Tibial nerve (tissue), 4 donors: ENCODE results near the gene CSNK1D. TPM values are rescaled to one million over a fixed set of nuclear protein-coding genes. Genes with fewer than 3 reads are reported as not detected.

ENCODE experiments used
- DNase-seq, 2 donors: peaks; one replicate each; pipeline ENCODE4 v3.0.0-alpha.2; 2019; ENCODE audit warnings: low spot score in 2 of 2
- H3K27ac ChIP-seq, 4 donors: fragments of 200-600 bp; sonication (generic) in 3 of 4; one replicate each; pipeline ENCODE4 v1.5.1; 2017 to 2019; ENCODE audit warnings: mild to moderate bottlenecking in 1 of 4
- H3K27me3 ChIP-seq, 2 donors: fragments of 200-600 bp; sonication (generic) in 1 of 2; one replicate each; pipeline versions ENCODE4 v1.5.1 to v1.6.0; 2017 to 2019
- H3K36me3 ChIP-seq, 3 donors: fragments of 200-600 bp; sonication (generic); one replicate each; pipeline ENCODE4 v1.5.1; 2018 to 2019
- H3K4me1 ChIP-seq, 4 donors: fragments of 200-600 bp; sonication (generic) in 3 of 4; one replicate each; pipeline ENCODE4 v1.5.1; 2017 to 2019
- H3K4me3 ChIP-seq, 4 donors: fragments of 200-600 bp; sonication (generic) in 3 of 4; one replicate each; pipeline ENCODE4 v1.5.1; 2017 to 2019; ENCODE audit warnings: mild to moderate bottlenecking in 1 of 4, moderate library complexity in 1 of 4
- H3K9me3 ChIP-seq, 4 donors: fragments of 200-600 bp; sonication (generic) in 3 of 4; one replicate each; pipeline ENCODE4 v1.5.1; 2017 to 2019
- CTCF ChIP-seq, 5 experiments: fragments of 200-600 bp in 3 of 5; fragments of 450-650 bp in 2 of 5; sonication (generic) in 3 of 5; IDR thresholded peaks; one replicate each; pipeline ENCODE4 v1.5.1; 2016 to 2019; ENCODE audit warnings: antibody characterized with exemption in 5 of 5, mild to moderate bottlenecking in 3 of 5, moderate library complexity in 2 of 5
- EP300 ChIP-seq, 2 donors: sonication (generic); formaldehyde crosslinking; IDR thresholded peaks; one replicate each; pipeline ENCODE4 v1.6.1; 2017; ENCODE audit warnings: antibody characterized with exemption in 2 of 2, mild to moderate bottlenecking in 1 of 2
- POLR2A ChIP-seq, 2 donors: fragments of 450-650 bp; IDR thresholded peaks; one replicate each; pipeline ENCODE4 v1.6.1; 2017; ENCODE audit warnings: antibody characterized with exemption in 2 of 2, mild to moderate bottlenecking in 2 of 2, moderate library complexity in 2 of 2
- WGBS, 2 donors: methylation state at CpG; one replicate each; pipeline ENCODE4 v1.1.5; 2018; 5-methylcytosine and 5-hydroxymethylcytosine counted together
- total RNA-seq, 4 donors: library from RNA; depleted of rRNA; stranded (reverse); fragments of >200 nt; gene quantifications; one replicate each; pipeline ENCODE4 v1.1.0, GENCODE V29; 2016

The CSNK1D gene
- total RNA-seq, 4 donors from 2014 or later = 93.9 to 160 (median 124) TPM

GRCh38 chr17:82300228-82300627, 26.7 kb upstream of the CSNK1D start:
- no peaks in the 10 kb centered on the region for H3K36me3 ChIP-seq
- no peak overlapping the region for H3K4me3 ChIP-seq
- peaks cover 0 to 48% (median 30%) of the 10 kb centered on the region in 4 donors for H3K4me1 ChIP-seq
- no peak overlapping the region for H3K27ac ChIP-seq
- WGBS, 2 donors = 92 to 94% methylated on average over 13 of the region's 13 CpGs
- no peaks in the 10 kb centered on the region for H3K9me3 ChIP-seq
- TF ChIP-seq EP300 (IDR thresholded peaks at IDR 0.05) (no peak), POLR2A (IDR thresholded peaks at IDR 0.05) (no peak), CTCF (IDR thresholded peaks at IDR 0.05) (no peak)
- no peaks in the 10 kb centered on the region for H3K27me3 ChIP-seq
- no peak for DNase-seq

GRCh38 chr17:82299452-82299851, 26.0 kb upstream of the CSNK1D start:
- WGBS, 2 donors = 80% methylated on average over 10 of the region's 10 CpGs
- Histone ChIP-seq H3K27ac (peak overlapping the region in 2 of 4 donors; percentile 89 to 90), H3K36me3 (no peaks in the 10 kb centered on the region), H3K4me1 (peaks cover 0 to 56% (median 30%) of the 10 kb centered on the region in 4 donors), H3K4me3 (no peak overlapping the region), H3K9me3 (no peaks in the 10 kb centered on the region), H3K27me3 (no peaks in the 10 kb centered on the region)
- no peak for TF ChIP-seq POLR2A (IDR thresholded peaks at IDR 0.05)
- no peak for TF ChIP-seq EP300 (IDR thresholded peaks at IDR 0.05)
- TF ChIP-seq CTCF (IDR thresholded peaks at IDR 0.05) = no peak
- no peak for DNase-seq

- Histone ChIP-seq H3K27ac (peak overlapping the region; percentile 52 to 90 (median 89)), H3K27me3 (no peaks in the 10 kb centered on the region), H3K36me3 (no peaks in the 10 kb centered on the region), H3K4me1 (peaks cover 0 to 62% (median 35%) of the 10 kb centered on the region in 4 donors), H3K4me3 (peak overlapping the region; percentile 25 to 51 (median 45)), H3K9me3 (no peaks in the 10 kb centered on the region)
- no peak for TF ChIP-seq CTCF (IDR thresholded peaks at IDR 0.05)
- TF ChIP-seq POLR2A (IDR thresholded peaks at IDR 0.05) = no peak
- TF ChIP-seq EP300 (IDR thresholded peaks at IDR 0.05) = no peak
- no peak for DNase-seq
- WGBS, 2 donors = 72 to 74% methylated on average over 25 to 27 of the region's 27 CpGs
Observed at GRCh38 chr17:82298538-82299421, 25.3 kb upstream of the CSNK1D start.

GRCh38 chr17:82297714-82298537, 24.4 kb upstream of the CSNK1D start:
- WGBS, 2 donors = 2 to 8% methylated on average over 22 to 23 of the region's 36 CpGs
- Histone ChIP-seq H3K36me3 (no peaks in the 10 kb centered on the region), H3K27ac (peak overlapping the region; percentile 52 to 90 (median 89)), H3K4me1 (peaks cover 0 to 67% (median 39%) of the 10 kb centered on the region in 4 donors), H3K27me3 (no peaks in the 10 kb centered on the region), H3K9me3 (no peaks in the 10 kb centered on the region), H3K4me3 (peak overlapping the region; percentile 25 to 51 (median 45))
- no peak for TF ChIP-seq CTCF (IDR thresholded peaks at IDR 0.05)
- TF ChIP-seq POLR2A (IDR thresholded peaks at IDR 0.05) = peak in 1 of 2 donors; percentile 49
- peak; percentile 47 to 85 for TF ChIP-seq EP300 (IDR thresholded peaks at IDR 0.05)
- DNase-seq = peak; percentile 71 to 82
